ENCODE results near the gene ZFYVE27. TPM values are rescaled to one million over a fixed set of nuclear protein-coding genes. Genes with fewer than 3 reads are reported as not detected.
"Not testable (repeated sequence)": the region's sequence is repeated elsewhere in the genome, so short reads cannot be mapped to it uniquely, and the experiment has no call there.

Gene ZFYVE27
- total RNA-seq: 32.9 TPM

- intact Hi-C loops (cut with DNase I): no loop called here
- DNase-seq (ENCODE audit: low spot score): peak; percentile 99
- peak; percentile 98 for ATAC-seq
Observed at GRCh38 chr10:97736902-97737769, at the start of gene ZFYVE27. TSS of gene ZFYVE27 (plus strand) at chr10:97737128. CDS start at chr10:97738478, 1,350 bp downstream.

GRCh38 chr10:97687785-97688781 lies 48.8 kb upstream of the ZFYVE27 start:
- ATAC-seq: peak; percentile 48
- no peak for DNase-seq (ENCODE audit: low spot score)
- intact Hi-C loops (cut with DNase I): no loop called here

- intact Hi-C loops (cut with DNase I): no loop called here
- DNase-seq (ENCODE audit: low spot score) (no peak), ATAC-seq (peak; percentile 46)
Observed at GRCh38 chr10:97689559-97690020, 47.3 kb upstream of the ZFYVE27 start.

GRCh38 chr10:97690133-97690532 lies 46.8 kb upstream of the ZFYVE27 start:
- no peak for ATAC-seq
- intact Hi-C loops (cut with DNase I): no loop called here
- no peak for DNase-seq (ENCODE audit: low spot score)

- ATAC-seq; intact Hi-C loops (cut with DNase I); DNase-seq (ENCODE audit: low spot score): not testable (repeated sequence)
Observed at GRCh38 chr10:97698072-97698655, 38.8 kb upstream of the ZFYVE27 start.

- intact Hi-C loops (cut with DNase I): no loop called here
- DNase-seq (ENCODE audit: low spot score): no peak
- peak; percentile 94 for ATAC-seq
Observed at GRCh38 chr10:97701438-97702069, 35.4 kb upstream of the ZFYVE27 start.

- ATAC-seq: no peak
- DNase-seq (ENCODE audit: low spot score): no peak
- intact Hi-C loops (cut with DNase I): no loop called here
Observed at GRCh38 chr10:97703398-97704067, 33.4 kb upstream of the ZFYVE27 start.

- ATAC-seq (no peak), DNase-seq (ENCODE audit: low spot score) (no peak)
- intact Hi-C loops (cut with DNase I): no loop called here
Observed at GRCh38 chr10:97704341-97704740, 32.6 kb upstream of the ZFYVE27 start.

GRCh38 chr10:97705006-97705670 lies 31.8 kb upstream of the ZFYVE27 start:
- intact Hi-C loops (cut with DNase I): no loop called here
- DNase-seq (ENCODE audit: low spot score): no peak
- ATAC-seq: no peak

GRCh38 chr10:97707134-97707861 lies 29.6 kb upstream of the ZFYVE27 start:
- DNase-seq (ENCODE audit: low spot score) (peak; percentile 56), ATAC-seq (peak; percentile 5)
- intact Hi-C loops (cut with DNase I): no loop called here

- intact Hi-C loops (cut with DNase I): no loop called here
- ATAC-seq: no peak
- no peak for DNase-seq (ENCODE audit: low spot score)
Observed at GRCh38 chr10:97708167-97708566, 28.8 kb upstream of the ZFYVE27 start.

- DNase-seq (ENCODE audit: low spot score) (peak; percentile 90), ATAC-seq (peak; percentile 68)
- intact Hi-C loops (cut with DNase I): no loop called here
Observed at GRCh38 chr10:97708976-97709946, 27.7 kb upstream of the ZFYVE27 start.

- intact Hi-C loops (cut with DNase I): no loop called here
- DNase-seq (ENCODE audit: low spot score) (no peak), ATAC-seq (no peak)
Observed at GRCh38 chr10:97711640-97712572, 25.0 kb upstream of the ZFYVE27 start.

GRCh38 chr10:97713339-97713825 lies 23.5 kb upstream of the ZFYVE27 start, which contains the start of gene MARVELD1:
TSS of gene MARVELD1 (plus strand) at chr10:97713730. CDS start at chr10:97713877, 147 bp downstream.
- intact Hi-C loops (cut with DNase I): no loop called here
- peak; percentile 92 for DNase-seq (ENCODE audit: low spot score)
- peak; percentile 66 for ATAC-seq
